Progenitor cell of endocrine pancreas (in vitro differentiated cells): ENCODE data around the gene NAPB. TPM values are rescaled to one million over a fixed set of nuclear protein-coding genes. Genes with fewer than 3 reads are reported as not detected.

Experiments used
- DNase-seq: peaks from one replicate; pipeline ENCODE4 v3.0.0; 2021; ENCODE audit warnings: low spot score; ENCODE audit not compliant: unreplicated experiment
- H3K27ac Mint-ChIP-seq: 2 replicates; pipeline ENCODE4 v1.8.0; 2021; ENCODE audit warnings: mild to moderate bottlenecking, moderate library complexity, mixed read lengths
- H3K27me3 Mint-ChIP-seq: 2 replicates; pipeline ENCODE4 v1.8.0; 2021; ENCODE audit warnings: mixed read lengths
- H3K36me3 Mint-ChIP-seq: 2 replicates; pipeline ENCODE4 v1.8.0; 2022; ENCODE audit warnings: mixed read lengths; ENCODE audit not compliant: insufficient read depth
- H3K4me1 Mint-ChIP-seq: 2 replicates; pipeline ENCODE4 v1.8.0; 2021; ENCODE audit warnings: low read depth, mixed read lengths
- H3K4me3 Mint-ChIP-seq: 2 replicates; pipeline ENCODE4 v1.8.0; 2021; ENCODE audit warnings: low read depth, mild to moderate bottlenecking, moderate library complexity, mixed read lengths
- H3K9me3 Mint-ChIP-seq: 2 replicates; pipeline ENCODE4 v1.8.0; 2021; ENCODE audit warnings: low read depth, mixed read lengths
- CTCF ChIP-seq: fragments of 200-600 bp; sonication (generic); IDR thresholded peaks from one replicate; pipeline ENCODE4 v1.5.0; 2021; ENCODE audit warnings: antibody characterized with exemption, mild to moderate bottlenecking; ENCODE audit not compliant: unreplicated experiment
- total RNA-seq: library from RNA; stranded (reverse); gene quantifications from 2 replicates; pipeline ENCODE4 v1.2.1, GENCODE V29; 2021

The NAPB gene
- total RNA-seq, 1 donor from 2014 or later = 22.2 TPM

- Mint-ChIP-seq H3K36me3 (no peaks in the 10 kb centered on the region), H3K27ac (no peak overlapping the region), H3K4me3 (no peak overlapping the region), H3K27me3 (peaks cover 7% of the 10 kb centered on the region), H3K9me3 (no peaks in the 10 kb centered on the region), H3K4me1 (peaks cover 6% of the 10 kb centered on the region)
- TF ChIP-seq CTCF = no peak
- no peak for DNase-seq
These were observed 17.4 kb upstream of the NAPB start for GRCh38 chr20:23438661-23439060.

GRCh38 chr20:23437126-23437899, 16.0 kb upstream of the NAPB start:
- Mint-ChIP-seq H3K4me3 (no peak overlapping the region), H3K36me3 (no peaks in the 10 kb centered on the region), H3K27ac (no peak overlapping the region), H3K4me1 (peaks cover 6% of the 10 kb centered on the region), H3K9me3 (no peaks in the 10 kb centered on the region), H3K27me3 (peaks cover 6% of the 10 kb centered on the region)
- DNase-seq = no peak
- no peak for TF ChIP-seq CTCF

GRCh38 chr20:23436681-23437080, 15.4 kb upstream of the NAPB start:
- no peaks in the 10 kb centered on the region for H3K9me3 Mint-ChIP-seq
- H3K4me3 Mint-ChIP-seq = no peak overlapping the region
- no peak overlapping the region for H3K27ac Mint-ChIP-seq
- DNase-seq = no peak
- no peak for TF ChIP-seq CTCF
- no peaks in the 10 kb centered on the region for H3K36me3 Mint-ChIP-seq
- H3K4me1 Mint-ChIP-seq = peaks cover 6% of the 10 kb centered on the region
- peaks cover 6% of the 10 kb centered on the region for H3K27me3 Mint-ChIP-seq

- H3K4me1 Mint-ChIP-seq = peaks cover 6% of the 10 kb centered on the region
- H3K27ac Mint-ChIP-seq = no peak overlapping the region
- H3K36me3 Mint-ChIP-seq = no peaks in the 10 kb centered on the region
- no peak overlapping the region for H3K4me3 Mint-ChIP-seq
- no peaks in the 10 kb centered on the region for H3K9me3 Mint-ChIP-seq
- no peak for DNase-seq
- no peak for TF ChIP-seq CTCF
- peaks cover 6% of the 10 kb centered on the region for H3K27me3 Mint-ChIP-seq
These were observed 14.6 kb upstream of the NAPB start for GRCh38 chr20:23435626-23436539.

GRCh38 chr20:23434521-23435313, 13.4 kb upstream of the NAPB start:
- Mint-ChIP-seq H3K36me3 (no peaks in the 10 kb centered on the region), H3K4me3 (no peak overlapping the region), H3K9me3 (no peaks in the 10 kb centered on the region), H3K27ac (no peak overlapping the region), H3K27me3 (no peaks in the 10 kb centered on the region), H3K4me1 (peaks cover 6% of the 10 kb centered on the region)
- TF ChIP-seq CTCF = no peak
- DNase-seq = no peak
